Hepatocyte (in vitro differentiated cells): ENCODE results near the gene RBM42. TPM values are rescaled to one million over a fixed set of nuclear protein-coding genes. Genes with fewer than 3 reads are reported as not detected.

Source experiments
- DNase-seq: peaks from one replicate; pipeline ENCODE4 v3.0.0-alpha.2; 2016; ENCODE audit warnings: low spot score
- H2AFZ ChIP-seq: fragments of 200-600 bp; sonication (generic); 2 replicates; pipeline ENCODE4 v1.6.0; 2016; ENCODE audit warnings: antibody characterized with exemption, mild to moderate bottlenecking
- H3K27ac ChIP-seq: fragments of 200-600 bp; sonication (generic); 2 replicates; pipeline ENCODE4 v1.5.1; 2016; ENCODE audit warnings: mild to moderate bottlenecking
- H3K27me3 ChIP-seq: fragments of 200-600 bp; sonication (generic); 2 replicates; pipeline ENCODE4 v1.6.1; 2016
- H3K36me3 ChIP-seq: fragments of 200-600 bp; sonication (generic); replicated peaks from 2 replicates; pipeline ENCODE4 v1.5.1; 2016; ENCODE audit warnings: low read depth; ENCODE audit not compliant: insufficient read depth
- H3K4me1 ChIP-seq: fragments of 200-600 bp; sonication (generic); 2 replicates; pipeline ENCODE4 v1.5.1; 2016; ENCODE audit warnings: mild to moderate bottlenecking, moderate library complexity; ENCODE audit not compliant: insufficient read depth
- H3K4me2 ChIP-seq: fragments of 200-600 bp; sonication (generic); 2 replicates; pipeline ENCODE4 v1.6.0; 2016
- H3K4me3 ChIP-seq: fragments of 200-600 bp; sonication (generic); 2 replicates; pipeline ENCODE4 v1.5.1; 2016; ENCODE audit warnings: mild to moderate bottlenecking
- H3K79me2 ChIP-seq: fragments of 200-600 bp; sonication (generic); 2 replicates; pipeline ENCODE4 v1.6.0; 2017; ENCODE audit warnings: mild to moderate bottlenecking
- H3K9me2 ChIP-seq: fragments of 200-600 bp; sonication (generic); replicated peaks from 2 replicates; pipeline ENCODE4 v1.6.0; 2017; ENCODE audit warnings: mild to moderate bottlenecking; ENCODE audit not compliant: insufficient read depth
- H3K9me3 ChIP-seq: fragments of 200-600 bp; sonication (generic); 2 replicates; pipeline ENCODE4 v1.5.1; 2016; ENCODE audit warnings: low read depth, mild to moderate bottlenecking
- H4K20me1 ChIP-seq: fragments of 200-600 bp; sonication (generic); 2 replicates; pipeline ENCODE4 v1.6.0; 2016; ENCODE audit warnings: mild to moderate bottlenecking; ENCODE audit not compliant: insufficient read depth, poor library complexity, severe bottlenecking
- EZH2 ChIP-seq: fragments of 200-600 bp; sonication (generic); IDR thresholded peaks from 2 replicates; pipeline ENCODE4 v1.6.1; 2016; ENCODE audit warnings: antibody characterized with exemption, mild to moderate bottlenecking, borderline replicate concordance
- EZH2phosphoT487 ChIP-seq: fragments of 200-600 bp; sonication (generic); IDR thresholded peaks from one replicate; pipeline ENCODE4 v1.6.1; 2018; ENCODE audit warnings: antibody characterized with exemption, mild to moderate bottlenecking, low read depth, moderate library complexity; ENCODE audit not compliant: unreplicated experiment, severe bottlenecking
- WGBS: methylation state at CpG from one replicate; pipeline ENCODE4 v1.1.6; 2016; ENCODE audit warnings: low lambda C conversion rate; ENCODE audit errors: missing lambda C conversion rate; 5-methylcytosine and 5-hydroxymethylcytosine counted together
- polyA plus RNA-seq: library from polyadenylated mRNA; unstranded; fragments of >200 nt; fragmentation: Nextera tagmentation; extraction: Ambion mirVana; gene quantifications from 2 replicates; pipeline ENCODE4 v1.2.1, GENCODE V29; 2016
- total RNA-seq: library from RNA; depleted of rRNA; stranded (reverse); fragments of >200 nt; gene quantifications from 2 replicates; pipeline ENCODE4 v1.2.3, GENCODE V29; 2014
- TF ChIP-seq, protein P1 (sequence below): fragments of 200-600 bp; sonication (generic); IDR thresholded peaks from 2 replicates; pipeline ENCODE4 v1.5.1; 2016; ENCODE audit warnings: antibody characterized with exemption, mild to moderate bottlenecking; ENCODE audit not compliant: poor library complexity

The RBM42 gene
- total and polyA plus RNA-seq, 2 experiments from 2014 or later = 43.6 to 113 TPM

- H2AFZ ChIP-seq = no peak overlapping the region
- no peak overlapping the region for H3K27ac ChIP-seq
- DNase-seq = no peak
- H3K79me2 ChIP-seq = no peaks in the 10 kb centered on the region
- no peaks in the 10 kb centered on the region for H3K36me3 ChIP-seq
- no peak for TF ChIP-seq EZH2phosphoT487
- TF ChIP-seq, protein P1, sequence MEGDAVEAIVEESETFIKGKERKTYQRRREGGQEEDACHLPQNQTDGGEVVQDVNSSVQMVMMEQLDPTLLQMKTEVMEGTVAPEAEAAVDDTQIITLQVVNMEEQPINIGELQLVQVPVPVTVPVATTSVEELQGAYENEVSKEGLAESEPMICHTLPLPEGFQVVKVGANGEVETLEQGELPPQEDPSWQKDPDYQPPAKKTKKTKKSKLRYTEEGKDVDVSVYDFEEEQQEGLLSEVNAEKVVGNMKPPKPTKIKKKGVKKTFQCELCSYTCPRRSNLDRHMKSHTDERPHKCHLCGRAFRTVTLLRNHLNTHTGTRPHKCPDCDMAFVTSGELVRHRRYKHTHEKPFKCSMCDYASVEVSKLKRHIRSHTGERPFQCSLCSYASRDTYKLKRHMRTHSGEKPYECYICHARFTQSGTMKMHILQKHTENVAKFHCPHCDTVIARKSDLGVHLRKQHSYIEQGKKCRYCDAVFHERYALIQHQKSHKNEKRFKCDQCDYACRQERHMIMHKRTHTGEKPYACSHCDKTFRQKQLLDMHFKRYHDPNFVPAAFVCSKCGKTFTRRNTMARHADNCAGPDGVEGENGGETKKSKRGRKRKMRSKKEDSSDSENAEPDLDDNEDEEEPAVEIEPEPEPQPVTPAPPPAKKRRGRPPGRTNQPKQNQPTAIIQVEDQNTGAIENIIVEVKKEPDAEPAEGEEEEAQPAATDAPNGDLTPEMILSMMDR = no peak
- no peak for TF ChIP-seq EZH2
- H3K4me2 ChIP-seq = no peak overlapping the region
- no peaks in the 10 kb centered on the region for H3K9me2 ChIP-seq
- no peaks in the 10 kb centered on the region for H3K27me3 ChIP-seq
- no peak overlapping the region for H3K4me3 ChIP-seq
- H4K20me1 ChIP-seq = no peaks in the 10 kb centered on the region
- WGBS = 98% methylated on average over 6 of the region's 6 CpGs
- no peaks in the 10 kb centered on the region for H3K9me3 ChIP-seq
- H3K4me1 ChIP-seq = no peaks in the 10 kb centered on the region
Measured at GRCh38 chr19:35661995-35662340, 33.1 kb downstream of the RBM42 start.

- no peaks in the 10 kb centered on the region for H3K4me1 ChIP-seq
- no peaks in the 10 kb centered on the region for H3K36me3 ChIP-seq
- no peaks in the 10 kb centered on the region for H3K79me2 ChIP-seq
- no peaks in the 10 kb centered on the region for H3K27me3 ChIP-seq
- no peaks in the 10 kb centered on the region for H3K9me3 ChIP-seq
- no peak overlapping the region for H3K4me2 ChIP-seq
- 95% methylated on average over 3 of the region's 3 CpGs for WGBS
- no peaks in the 10 kb centered on the region for H3K9me2 ChIP-seq
- no peak for DNase-seq
- no peak overlapping the region for H2AFZ ChIP-seq
- H4K20me1 ChIP-seq = no peaks in the 10 kb centered on the region
- H3K4me3 ChIP-seq = no peak overlapping the region
- TF ChIP-seq, protein P1 = no peak
- TF ChIP-seq EZH2phosphoT487 (no peak), EZH2 (no peak)
- H3K27ac ChIP-seq = no peak overlapping the region
Measured at GRCh38 chr19:35663981-35664380, 35.1 kb downstream of the RBM42 start.

DNA sequence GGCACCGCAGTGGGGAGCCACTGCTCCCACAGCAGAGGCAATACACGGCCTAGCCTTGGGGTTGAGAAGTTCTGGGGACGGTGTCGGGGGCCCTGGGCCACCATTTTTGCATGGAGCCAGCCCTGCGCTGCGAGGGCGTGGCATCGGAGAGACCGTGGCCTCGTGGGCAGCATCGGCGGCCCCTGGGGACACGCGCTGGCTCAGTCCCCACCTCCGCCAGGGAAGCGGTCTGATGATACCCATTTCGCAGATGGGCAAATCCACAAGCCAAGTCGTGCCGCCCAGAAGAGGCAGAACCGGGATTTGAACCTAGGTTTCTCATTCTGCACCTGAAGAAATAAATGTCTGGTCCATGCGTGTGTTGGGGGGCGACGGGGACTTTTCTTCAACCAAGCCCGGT, 36.3 kb downstream of the RBM42 start:
- WGBS = 96% methylated on average over 24 of the region's 24 CpGs
- Histone ChIP-seq H3K9me3 (no peaks in the 10 kb centered on the region), H3K4me1 (no peaks in the 10 kb centered on the region), H4K20me1 (no peaks in the 10 kb centered on the region), H3K4me3 (no peak overlapping the region), H3K9me2 (no peaks in the 10 kb centered on the region), H3K27ac (no peak overlapping the region), H3K79me2 (no peaks in the 10 kb centered on the region), H2AFZ (no peak overlapping the region), H3K4me2 (no peak overlapping the region), H3K36me3 (no peaks in the 10 kb centered on the region), H3K27me3 (no peaks in the 10 kb centered on the region)
- no peak for TF ChIP-seq EZH2
- no peak for TF ChIP-seq EZH2phosphoT487
- TF ChIP-seq, protein P1 = no peak
- no peak for DNase-seq

DNA sequence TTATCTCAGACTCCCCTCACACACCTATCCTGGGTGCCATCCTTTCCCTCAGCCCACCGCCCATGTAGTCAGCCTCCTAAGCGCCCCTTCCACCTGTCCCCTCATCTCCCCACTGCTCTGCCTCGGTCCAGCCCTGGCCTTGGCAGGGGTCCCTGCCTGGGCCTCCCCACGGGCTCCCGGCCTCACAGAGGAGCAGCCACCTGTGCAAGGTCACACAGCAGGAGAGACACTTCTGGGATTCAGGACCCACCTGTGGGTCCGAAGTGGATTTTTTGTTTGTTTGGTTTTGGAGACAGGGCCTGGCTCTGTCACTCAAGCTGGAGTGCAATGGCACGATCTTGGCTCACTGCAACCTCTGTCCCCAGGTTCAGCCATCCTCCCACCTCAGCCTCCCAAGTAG, 36.8 kb downstream of the RBM42 start:
- no peak overlapping the region for H3K4me3 ChIP-seq
- DNase-seq = no peak
- no peak overlapping the region for H3K4me2 ChIP-seq
- no peaks in the 10 kb centered on the region for H4K20me1 ChIP-seq
- no peaks in the 10 kb centered on the region for H3K4me1 ChIP-seq
- H3K9me2 ChIP-seq = no peaks in the 10 kb centered on the region
- TF ChIP-seq EZH2 (no peak), EZH2phosphoT487 (no peak)
- TF ChIP-seq, protein P1 = no peak
- no peaks in the 10 kb centered on the region for H3K36me3 ChIP-seq
- no peaks in the 10 kb centered on the region for H3K27me3 ChIP-seq
- H3K27ac ChIP-seq = no peak overlapping the region
- no peak overlapping the region for H2AFZ ChIP-seq
- H3K9me3 ChIP-seq = no peaks in the 10 kb centered on the region
- 89% methylated on average over 7 of the region's 7 CpGs for WGBS
- H3K79me2 ChIP-seq = no peaks in the 10 kb centered on the region
